Type B pancreatic cell (in vitro differentiated cells): ENCODE results near the gene SECTM1. TPM values are rescaled to one million over a fixed set of nuclear protein-coding genes. Genes with fewer than 3 reads are reported as not detected.

Source experiments
- DNase-seq: peaks from one replicate; pipeline ENCODE4 v3.0.0; 2021; ENCODE audit warnings: mixed read lengths; ENCODE audit not compliant: unreplicated experiment; ENCODE audit errors: extremely low spot score
- H3K27ac Mint-ChIP-seq: 2 replicates; pipeline ENCODE4 v1.8.0; 2021; ENCODE audit warnings: mild to moderate bottlenecking, mixed read lengths
- H3K27me3 Mint-ChIP-seq: 2 replicates; pipeline ENCODE4 v1.8.0; 2021; ENCODE audit warnings: mixed read lengths
- H3K36me3 Mint-ChIP-seq: 2 replicates; pipeline ENCODE4 v1.8.0; 2021; ENCODE audit warnings: mixed read lengths
- H3K4me1 Mint-ChIP-seq: one replicate; pipeline ENCODE4 v1.8.0; 2021; ENCODE audit warnings: mixed read lengths; ENCODE audit not compliant: unreplicated experiment
- H3K4me3 Mint-ChIP-seq: 2 replicates; pipeline ENCODE4 v1.8.0; 2021; ENCODE audit warnings: mild to moderate bottlenecking, mixed read lengths
- H3K9me3 Mint-ChIP-seq: 2 replicates; pipeline ENCODE4 v1.8.0; 2021; ENCODE audit warnings: mixed read lengths
- total RNA-seq: library from RNA; stranded (reverse); gene quantifications from 2 replicates; pipeline ENCODE4 v1.2.1, GENCODE V29; 2021; ENCODE audit warnings: low replicate concordance
- TF ChIP-seq, protein P1 (sequence below): fragments of 200-600 bp; sonication (generic); conservative IDR thresholded peaks from 2 replicates; pipeline ENCODE4 v1.5.0; 2021; ENCODE audit warnings: antibody characterized with exemption, mild to moderate bottlenecking

The SECTM1 gene
- total RNA-seq, 1 donor from 2014 or later, result 13.2 TPM

GRCh38 chr17:82294064-82294773 lies 39.3 kb downstream of the SECTM1 start:
- peak overlapping the region; percentile 75 for H3K4me3 Mint-ChIP-seq
- H3K4me1 Mint-ChIP-seq, result peaks cover 26% of the 10 kb centered on the region
- H3K36me3 Mint-ChIP-seq, result no peaks in the 10 kb centered on the region
- H3K9me3 Mint-ChIP-seq, result no peaks in the 10 kb centered on the region
- no peak for DNase-seq
- no peaks in the 10 kb centered on the region for H3K27me3 Mint-ChIP-seq
- peak overlapping the region; percentile 70 for H3K27ac Mint-ChIP-seq
- TF ChIP-seq, protein P1, sequence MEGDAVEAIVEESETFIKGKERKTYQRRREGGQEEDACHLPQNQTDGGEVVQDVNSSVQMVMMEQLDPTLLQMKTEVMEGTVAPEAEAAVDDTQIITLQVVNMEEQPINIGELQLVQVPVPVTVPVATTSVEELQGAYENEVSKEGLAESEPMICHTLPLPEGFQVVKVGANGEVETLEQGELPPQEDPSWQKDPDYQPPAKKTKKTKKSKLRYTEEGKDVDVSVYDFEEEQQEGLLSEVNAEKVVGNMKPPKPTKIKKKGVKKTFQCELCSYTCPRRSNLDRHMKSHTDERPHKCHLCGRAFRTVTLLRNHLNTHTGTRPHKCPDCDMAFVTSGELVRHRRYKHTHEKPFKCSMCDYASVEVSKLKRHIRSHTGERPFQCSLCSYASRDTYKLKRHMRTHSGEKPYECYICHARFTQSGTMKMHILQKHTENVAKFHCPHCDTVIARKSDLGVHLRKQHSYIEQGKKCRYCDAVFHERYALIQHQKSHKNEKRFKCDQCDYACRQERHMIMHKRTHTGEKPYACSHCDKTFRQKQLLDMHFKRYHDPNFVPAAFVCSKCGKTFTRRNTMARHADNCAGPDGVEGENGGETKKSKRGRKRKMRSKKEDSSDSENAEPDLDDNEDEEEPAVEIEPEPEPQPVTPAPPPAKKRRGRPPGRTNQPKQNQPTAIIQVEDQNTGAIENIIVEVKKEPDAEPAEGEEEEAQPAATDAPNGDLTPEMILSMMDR, result no peak

DNA sequence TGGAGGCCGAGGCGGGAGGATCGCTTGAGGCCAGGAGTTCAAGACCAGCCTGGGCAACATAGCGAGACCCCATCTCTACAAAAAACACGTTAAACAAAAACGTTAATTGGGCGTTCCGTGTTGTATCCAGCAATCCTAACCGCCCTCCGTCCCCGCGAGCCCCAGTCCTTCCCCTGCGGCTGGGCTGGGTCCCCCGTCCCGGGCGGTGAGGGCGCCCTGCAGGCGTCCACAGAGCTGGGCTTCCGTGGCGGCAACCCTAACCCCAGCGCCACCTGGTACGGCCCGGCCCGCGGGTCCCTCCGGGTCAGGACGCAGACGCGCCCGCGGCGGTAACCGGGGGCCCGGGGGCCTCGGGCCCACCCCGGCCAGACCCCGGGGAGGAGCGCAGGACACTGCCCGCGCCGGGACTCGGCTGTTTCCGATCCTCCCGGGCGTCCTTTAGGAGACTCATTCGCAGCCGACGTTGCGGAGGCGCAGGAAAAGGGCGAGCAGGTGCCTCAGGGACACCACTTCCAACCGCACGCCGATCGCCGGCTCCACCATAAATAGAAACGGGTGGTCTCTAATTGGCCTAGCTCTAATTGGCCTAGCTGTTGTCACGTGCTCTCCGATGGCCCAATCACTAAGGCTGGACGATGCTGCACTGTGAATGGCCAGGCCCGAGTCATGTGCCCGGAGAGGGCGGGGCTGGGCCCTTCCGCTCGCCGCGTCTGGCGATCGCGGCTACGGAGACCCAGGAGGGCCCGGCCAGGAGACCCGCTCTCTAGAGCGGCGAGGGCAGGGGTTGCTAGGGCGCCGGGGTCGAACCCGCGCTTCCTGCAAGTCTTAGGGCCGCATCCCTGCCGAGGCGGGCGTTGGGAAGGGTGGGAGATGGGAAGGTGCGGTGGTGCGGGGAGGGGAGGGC lies 41.1 kb downstream of the SECTM1 start:
- H3K27me3 Mint-ChIP-seq, result no peaks in the 10 kb centered on the region
- TF ChIP-seq, protein P1, result no peak
- peak; percentile 95 for DNase-seq
- no peaks in the 10 kb centered on the region for H3K9me3 Mint-ChIP-seq
- H3K4me1 Mint-ChIP-seq, result peaks cover 36% of the 10 kb centered on the region
- H3K36me3 Mint-ChIP-seq, result no peaks in the 10 kb centered on the region
- peak overlapping the region; percentile 92 for H3K4me3 Mint-ChIP-seq
- peak overlapping the region; percentile 90 for H3K27ac Mint-ChIP-seq

DNA sequence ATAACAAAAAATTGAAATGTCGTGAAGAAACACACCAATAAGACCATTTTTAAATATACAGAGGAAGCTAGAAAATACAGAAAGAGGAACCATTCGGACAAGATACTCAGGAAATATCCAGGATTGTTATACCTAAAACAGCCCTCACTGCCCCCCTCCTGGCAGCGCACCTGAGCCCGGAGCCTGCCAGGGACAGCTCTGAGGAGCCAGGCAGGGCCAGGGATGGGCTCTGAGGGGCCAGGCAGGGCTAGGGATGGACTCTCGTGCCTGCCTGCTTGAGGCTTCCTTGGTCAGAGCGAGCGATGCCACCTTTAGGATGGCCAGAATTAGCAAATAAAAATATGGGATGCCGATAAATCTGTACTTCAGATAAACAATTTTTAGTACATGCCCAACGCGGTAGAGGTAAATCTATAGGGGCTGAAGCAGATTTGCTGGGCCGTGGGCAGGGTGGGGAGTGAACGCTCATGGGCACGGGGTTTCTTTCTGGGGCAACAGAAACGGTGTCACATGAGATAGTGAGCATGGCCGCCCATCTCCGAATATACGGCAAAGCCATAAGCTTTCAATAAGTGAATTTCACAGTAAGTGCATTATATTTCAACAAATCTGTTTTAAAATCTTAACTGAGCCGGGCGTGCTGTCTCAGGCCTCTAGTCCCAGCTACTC lies 41.9 kb downstream of the SECTM1 start:
- Mint-ChIP-seq H3K4me3 (peak overlapping the region; percentile 67), H3K9me3 (no peaks in the 10 kb centered on the region), H3K27me3 (no peaks in the 10 kb centered on the region), H3K27ac (peak overlapping the region; percentile 40), H3K36me3 (no peaks in the 10 kb centered on the region), H3K4me1 (peaks cover 36% of the 10 kb centered on the region)
- TF ChIP-seq, protein P1, result no peak
- DNase-seq, result no peak

- TF ChIP-seq, protein P1, result no peak
- Mint-ChIP-seq H3K4me3 (peak overlapping the region; percentile 64), H3K36me3 (no peaks in the 10 kb centered on the region), H3K27ac (peak overlapping the region; percentile 98), H3K4me1 (peaks cover 28% of the 10 kb centered on the region), H3K27me3 (no peaks in the 10 kb centered on the region), H3K9me3 (no peaks in the 10 kb centered on the region)
- no peak for DNase-seq
Observed at GRCh38 chr17:82287868-82288801, 45.4 kb downstream of the SECTM1 start.
